GM12892 (cell line): ENCODE results near the gene CLDN19.

Experiments
- POLR2A ChIP-seq: IDR thresholded peaks from 2 replicates; pipeline ENCODE4 v1.6.1; 2011; ENCODE audit warnings: low read depth, low read length, control low read depth
- POLR2AphosphoS5 ChIP-seq: IDR thresholded peaks from 2 replicates; pipeline ENCODE4 v1.6.1; 2011; ENCODE audit warnings: low read depth, low read length, control low read depth

- TF ChIP-seq POLR2A (no peak), POLR2AphosphoS5 (no peak)
Observed at GRCh38 chr1:42692461-42692860, 47.6 kb downstream of the CLDN19 start.
